Fibroblast of skin of left quadriceps (primary cell): Measurements from ENCODE around the gene NANS.

ENCODE experiments used
- DNase-seq, 2 experiments: peaks; one replicate each; pipeline ENCODE4 v3.0.0-alpha.2; 2013; ENCODE audit warnings: low read depth in 2 of 2

The NANS gene

DNA sequence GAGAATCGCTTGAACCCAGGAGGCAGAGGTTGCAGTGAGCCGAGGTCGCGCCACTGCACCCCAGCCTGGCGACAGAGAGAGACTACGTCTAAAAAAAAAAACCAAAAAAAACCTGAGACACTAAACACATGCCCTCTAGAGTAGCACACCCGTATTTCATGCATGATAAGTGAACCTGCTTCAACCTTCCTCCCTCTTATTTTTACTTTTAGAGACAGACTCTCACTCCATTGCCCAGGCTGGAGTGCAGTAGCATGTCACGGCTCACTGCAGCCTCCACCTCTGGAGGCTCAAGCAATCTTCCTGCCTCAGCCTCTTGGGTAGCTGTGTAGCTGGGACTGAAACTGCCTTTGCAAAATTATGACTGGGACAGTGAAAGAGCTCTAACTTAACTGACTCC, 17.6 kb upstream of the NANS start:
- DNase-seq: no peak

DNA sequence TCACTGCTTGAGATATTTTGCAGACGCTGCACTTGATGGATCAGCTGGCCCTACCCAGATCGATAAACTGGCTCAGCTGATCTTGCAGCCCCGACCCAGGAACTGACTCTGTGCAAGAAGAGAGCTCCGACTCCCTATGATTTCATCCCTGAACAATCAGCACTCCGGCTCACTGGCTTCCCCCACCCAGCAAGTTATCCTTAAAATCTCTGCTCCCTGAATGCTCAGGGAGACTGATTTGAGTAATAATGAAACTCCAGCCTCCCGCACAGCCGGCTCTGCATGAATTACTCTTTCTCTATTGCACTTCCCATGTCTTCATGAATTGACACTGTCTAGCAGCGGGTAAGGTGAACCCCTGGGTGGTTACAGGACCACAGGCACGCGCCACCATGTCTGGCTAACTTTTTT, 16.9 kb upstream of the NANS start:
- no peak for DNase-seq

DNA sequence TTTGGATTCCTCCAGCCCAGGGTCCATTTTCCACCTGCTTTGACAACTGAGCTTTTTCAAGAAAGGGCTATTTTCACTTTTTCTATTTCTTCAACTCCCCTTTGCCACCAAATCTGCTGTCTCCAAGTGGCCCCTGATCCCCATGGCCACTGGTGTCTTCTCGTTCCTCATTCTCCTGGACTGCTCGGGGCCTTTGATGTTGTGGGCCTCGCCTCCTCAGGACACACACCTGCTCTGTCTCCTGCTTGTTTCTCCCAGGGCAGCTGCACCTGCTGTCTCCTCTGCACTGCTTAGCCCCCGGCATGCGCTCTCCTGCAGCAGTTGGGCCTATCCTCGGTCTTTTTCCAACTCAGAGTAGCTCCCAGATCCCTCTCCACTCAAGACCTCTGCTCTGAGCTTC, 16.3 kb upstream of the NANS start:
- no peak for DNase-seq

DNA sequence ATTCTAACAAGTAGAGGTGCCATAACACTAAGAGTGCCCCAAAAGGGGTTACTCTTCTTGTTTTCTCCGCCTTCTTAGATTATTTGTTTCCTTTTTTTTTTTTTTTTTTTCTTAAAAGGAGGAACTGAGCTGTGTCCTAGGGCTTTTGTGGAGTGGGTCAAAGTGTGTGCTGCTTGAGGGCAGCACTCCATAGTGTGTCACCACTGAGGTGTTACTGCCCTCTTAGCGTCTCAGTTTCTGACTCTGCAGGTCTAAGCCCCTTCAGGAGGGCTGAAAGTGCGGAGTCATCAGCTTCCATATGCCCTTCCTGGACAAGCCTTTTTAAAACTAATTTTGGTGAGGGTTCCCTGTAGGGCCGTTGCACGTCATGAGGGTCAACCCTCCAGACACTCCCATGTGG, 12.6 kb upstream of the NANS start:
- no peak for DNase-seq

DNA sequence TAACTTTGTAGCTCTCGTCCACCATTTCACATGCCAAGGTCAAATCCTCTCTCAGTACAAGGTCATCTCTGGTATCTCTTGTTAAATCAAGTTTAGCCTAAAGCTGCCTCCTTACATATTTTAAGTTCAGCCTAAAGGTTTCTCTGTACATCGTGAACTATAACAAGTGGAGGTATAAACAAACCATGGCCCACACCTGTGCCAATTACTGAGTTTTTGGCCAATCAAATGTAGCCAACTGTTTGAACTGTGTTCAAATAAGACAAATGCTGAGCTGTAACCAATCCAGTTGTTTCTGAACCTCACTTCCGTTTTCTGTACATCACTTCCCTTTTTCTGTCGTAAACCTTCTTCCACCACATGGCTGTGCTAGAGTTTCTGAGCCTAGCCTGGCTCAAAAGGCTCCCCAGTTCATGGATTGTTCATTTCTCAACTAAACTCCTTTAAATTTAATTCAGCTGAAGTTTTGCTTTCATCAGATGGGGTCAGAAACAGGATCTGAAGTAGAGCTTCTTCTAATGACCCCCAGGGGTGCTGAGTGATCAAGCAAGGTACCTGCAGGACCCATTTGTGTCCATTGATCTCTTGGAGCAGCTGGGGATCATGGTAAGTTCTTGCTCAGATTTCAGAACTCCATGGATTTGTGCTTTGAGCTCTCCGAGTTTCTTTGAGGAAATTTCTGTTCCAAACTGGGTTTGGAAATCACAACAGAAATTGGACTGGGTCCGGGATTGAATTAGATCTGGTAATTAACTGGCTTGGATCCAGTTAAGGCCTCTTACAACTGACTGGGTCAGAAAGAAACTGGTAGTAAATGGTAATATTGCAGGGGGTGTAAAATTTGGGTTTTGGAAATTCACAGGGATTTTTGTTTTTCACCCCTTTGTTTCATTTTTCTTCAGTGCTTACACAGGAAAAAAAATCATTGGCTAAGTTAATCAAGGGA, 11.0 kb upstream of the NANS start:
- no peak for DNase-seq

DNA sequence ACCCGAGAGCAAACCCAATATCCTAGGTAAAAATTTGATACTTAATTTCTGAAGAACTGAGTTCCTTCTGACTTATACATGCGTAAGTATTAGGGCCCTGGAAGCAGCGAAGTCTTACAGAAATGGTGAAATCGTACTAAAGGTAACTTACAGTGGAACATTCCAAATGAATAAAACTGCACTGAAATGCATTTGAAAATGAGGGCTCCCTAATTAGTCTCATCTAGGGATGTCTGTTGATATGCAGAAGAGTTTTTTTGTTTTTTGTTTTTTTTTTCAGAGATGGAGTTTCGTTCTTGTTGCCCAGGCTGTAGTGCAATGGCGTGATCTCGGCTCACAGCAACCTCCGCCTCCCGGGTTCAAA, 10.4 kb upstream of the NANS start:
- no peak for DNase-seq

DNA sequence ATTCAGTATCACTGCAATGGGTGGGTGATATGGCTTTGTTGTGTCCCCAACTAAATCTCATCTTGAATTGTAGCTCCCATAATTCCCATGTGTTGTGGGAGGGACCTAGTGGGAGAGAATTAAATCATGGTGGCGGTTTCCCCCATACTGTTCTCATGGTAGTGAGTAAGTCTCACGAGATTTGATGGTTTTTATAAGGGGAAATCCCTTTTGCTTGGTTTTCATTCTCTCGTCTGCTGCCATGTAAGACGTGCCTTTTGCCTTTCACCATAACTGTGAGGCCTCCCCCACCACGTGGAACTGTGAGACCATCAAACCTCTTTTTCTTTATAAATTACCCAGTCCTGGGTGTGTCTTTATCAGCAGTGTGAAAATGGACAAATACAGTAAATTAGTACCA, 9.5 kb upstream of the NANS start:
- no peak for DNase-seq

DNA sequence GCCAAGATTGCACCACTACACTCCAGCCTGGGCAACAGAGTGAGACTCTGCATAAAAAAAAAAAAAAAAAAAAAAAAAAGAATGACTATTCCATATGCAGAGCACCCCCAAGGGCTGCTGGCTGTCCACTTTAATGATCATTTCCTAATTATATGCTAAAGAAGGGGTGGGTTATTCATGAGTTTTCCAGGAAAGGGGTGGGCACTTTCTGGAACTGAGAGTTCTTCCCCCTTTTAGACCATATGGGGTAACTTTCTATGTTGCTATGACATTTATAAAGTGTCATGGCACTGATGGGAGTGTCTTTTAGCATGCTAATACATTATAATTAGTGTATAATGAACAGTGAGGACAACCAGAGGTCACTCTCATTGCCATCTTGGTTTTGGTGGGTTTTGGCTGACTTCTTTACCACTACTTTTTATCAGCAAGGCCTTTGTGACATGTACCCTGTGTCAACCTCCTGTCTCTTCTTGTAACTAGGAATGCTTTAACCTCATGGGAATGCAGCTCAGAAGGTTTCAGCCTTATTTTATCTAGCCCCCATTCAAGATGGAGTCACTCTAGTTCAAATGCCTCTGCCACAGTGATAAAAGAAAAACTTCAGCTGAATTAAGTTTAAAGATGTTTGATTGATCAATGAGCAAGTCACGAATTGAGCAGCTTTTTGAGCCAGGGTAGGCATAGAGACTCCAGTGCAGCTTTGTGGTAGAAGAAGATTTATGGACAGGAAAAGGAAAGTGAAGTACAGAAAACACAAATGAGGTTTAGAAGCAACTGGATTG, 7.1 kb upstream of the NANS start:
- no peak for DNase-seq

DNA sequence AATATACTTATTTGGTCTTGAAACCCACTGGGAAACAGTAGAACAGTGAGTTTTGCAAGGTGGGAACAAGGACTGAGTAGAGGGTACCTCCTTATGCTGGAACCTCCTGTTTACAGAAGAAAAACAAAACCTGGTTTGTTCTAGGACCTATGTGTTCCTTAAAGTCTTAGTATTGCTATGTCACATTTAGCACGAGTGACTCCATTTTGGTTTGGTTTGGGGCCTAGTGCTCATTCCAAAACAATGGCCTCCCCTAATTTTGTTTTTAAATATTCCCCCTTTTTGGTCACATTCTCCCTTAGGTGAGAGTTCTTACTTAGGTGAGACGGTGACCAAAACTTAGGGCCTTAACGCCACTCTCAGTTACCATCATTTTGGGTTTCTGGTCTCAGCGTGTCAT, 6.2 kb upstream of the NANS start:
- no peak for DNase-seq

DNA sequence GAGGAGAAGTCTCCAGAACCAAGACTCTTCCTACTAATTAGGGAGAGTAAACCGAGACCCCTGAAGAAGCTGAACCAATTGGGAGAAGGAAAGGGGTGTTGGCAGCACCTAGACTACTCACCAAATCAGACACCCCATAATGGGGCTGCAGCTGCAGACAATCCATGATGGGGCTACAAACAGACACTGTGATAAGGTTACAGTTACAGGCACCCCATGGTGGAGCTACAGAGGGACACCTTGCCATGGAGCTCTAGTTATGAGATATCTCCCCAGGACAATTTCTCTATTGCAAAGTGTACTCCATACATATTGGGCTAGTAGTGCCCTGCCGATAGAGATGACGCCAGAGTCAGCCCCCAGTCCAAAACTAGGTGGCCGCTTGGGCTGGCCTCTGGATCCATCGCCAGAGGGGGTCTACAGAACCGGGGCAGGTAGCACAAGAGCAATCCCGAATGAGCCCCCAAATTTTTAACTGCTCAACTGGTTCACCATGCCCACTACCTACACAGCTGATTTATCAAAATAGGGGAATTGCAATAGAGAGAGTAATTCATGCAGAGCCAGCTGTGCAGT, 2.1 kb upstream of the NANS start:
- no peak for DNase-seq

DNA sequence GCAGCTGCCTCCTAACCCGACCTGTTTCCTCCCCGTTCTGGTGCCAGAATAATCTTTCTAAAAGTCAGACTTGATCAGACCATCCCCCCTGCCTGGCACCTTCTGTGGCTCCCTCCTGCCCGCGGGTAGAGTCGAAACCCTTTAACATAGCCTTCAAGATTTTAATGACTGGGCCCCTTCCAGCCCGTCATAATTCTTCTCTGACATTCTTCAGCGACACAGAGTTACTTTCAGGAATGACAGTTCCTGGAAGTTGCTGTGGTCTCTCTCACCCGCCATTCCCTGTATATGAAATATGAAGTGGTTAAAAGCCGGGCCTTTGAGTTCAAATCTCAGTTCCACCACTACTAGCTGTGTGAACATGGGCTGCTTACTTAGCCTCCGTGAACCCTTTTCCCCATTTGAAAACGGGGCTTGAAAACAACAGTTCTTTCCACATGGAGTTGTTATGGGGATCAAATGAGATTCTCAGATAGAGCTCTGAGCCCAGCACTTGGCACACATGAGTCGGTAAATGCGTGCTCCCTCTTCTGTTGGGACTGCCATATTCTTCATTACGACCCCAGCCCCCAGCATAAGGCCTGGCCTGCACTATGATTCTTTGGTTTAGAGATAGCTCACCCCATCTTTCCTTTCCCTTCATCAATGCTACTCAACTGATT, 737 bp downstream of the NANS start:
- no peak for DNase-seq

DNA sequence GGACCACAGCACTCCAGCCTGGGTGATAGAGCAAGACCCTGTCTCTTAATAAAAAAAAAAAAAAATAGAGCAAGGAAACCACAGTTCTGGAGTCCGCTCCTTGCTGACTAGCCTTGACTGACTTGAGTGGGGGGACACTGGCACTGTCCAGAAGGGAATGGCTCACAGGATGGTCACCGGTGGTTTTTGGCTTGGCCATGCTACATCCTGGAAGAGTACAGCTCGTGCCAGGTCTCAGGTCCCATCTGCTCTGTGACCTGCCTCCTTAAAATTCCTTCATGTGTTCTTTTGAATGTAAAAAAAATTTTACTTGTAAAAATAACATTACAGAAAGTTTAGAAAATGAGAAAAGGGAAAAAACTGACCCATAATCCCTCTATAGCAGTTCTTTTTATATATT, 5.6 kb downstream of the NANS start:
- no peak for DNase-seq

DNA sequence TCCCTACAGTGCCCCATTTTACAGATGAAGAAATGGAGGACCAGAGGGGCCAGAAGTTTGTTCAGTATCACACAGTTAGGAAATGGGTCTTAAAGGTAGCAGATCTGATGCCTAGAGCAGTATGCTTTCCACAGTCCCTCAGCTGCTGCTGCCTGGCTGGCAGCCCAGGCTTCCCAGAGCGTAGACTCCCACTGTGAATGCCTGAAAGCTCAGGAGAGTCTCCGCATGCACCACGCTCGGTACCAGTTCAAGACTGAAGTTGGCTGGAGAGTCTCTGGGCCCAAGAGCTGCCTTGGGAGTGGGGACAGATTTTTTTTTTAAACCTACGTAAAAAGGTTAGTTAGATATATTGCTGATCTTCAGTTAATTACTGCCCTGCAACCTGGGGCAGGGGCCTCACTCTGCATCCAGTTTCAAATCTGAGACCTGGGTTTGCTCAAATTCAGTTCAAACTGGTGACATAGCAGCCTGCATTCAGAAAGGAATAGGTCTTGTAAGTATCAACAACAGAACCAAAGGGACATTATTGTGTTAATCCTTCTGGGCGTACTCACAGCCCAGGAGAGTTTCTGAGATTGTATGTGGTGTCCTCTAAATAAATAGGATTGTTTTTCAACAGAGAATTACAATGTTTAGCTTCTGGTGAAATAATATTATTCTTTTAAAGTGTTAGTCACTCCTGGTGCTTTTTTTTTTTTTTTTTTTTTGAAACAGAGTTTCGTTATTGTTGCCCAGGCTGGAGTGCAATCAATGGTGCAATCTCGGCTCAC, 8.3 kb downstream of the NANS start:
- DNase-seq: no peak

DNA sequence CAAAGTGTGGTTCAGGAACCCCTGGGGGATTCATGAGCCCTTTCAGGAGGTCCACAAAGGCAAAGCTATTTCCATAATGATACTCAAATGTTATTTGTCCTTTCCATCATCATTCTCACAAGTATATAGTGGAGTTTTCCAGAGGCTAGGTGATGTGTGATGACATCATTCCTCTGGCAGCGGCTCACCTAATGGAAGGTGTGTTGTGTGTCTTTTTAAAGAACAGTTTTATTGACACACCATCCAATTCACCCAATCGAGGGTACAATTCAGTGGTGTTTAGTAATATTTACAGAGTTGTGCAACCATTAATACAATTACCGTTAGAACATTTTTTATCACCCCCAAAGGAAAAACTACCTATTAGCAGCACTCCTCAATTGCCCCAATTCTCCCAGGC, 9.7 kb downstream of the NANS start:
- DNase-seq: no peak

DNA sequence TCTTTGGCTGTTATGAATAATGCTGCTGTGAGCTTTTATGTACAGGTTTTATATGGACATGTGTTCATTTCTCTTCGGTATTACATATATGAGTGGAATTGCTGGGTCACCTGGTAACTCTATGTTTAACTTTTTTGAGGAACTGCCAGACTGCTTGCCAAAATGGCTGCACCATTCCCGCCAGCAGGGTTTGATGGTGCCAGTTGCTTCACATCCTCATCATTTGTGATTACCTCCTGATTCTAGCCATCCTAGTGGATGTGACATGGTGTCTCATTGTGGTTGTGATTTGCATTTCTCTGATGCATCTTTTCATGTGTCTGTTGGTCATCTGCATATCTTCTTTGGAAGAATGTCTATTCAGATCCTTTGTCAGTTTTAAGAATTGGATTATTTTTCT, 10.7 kb downstream of the NANS start:
- no peak for DNase-seq

DNA sequence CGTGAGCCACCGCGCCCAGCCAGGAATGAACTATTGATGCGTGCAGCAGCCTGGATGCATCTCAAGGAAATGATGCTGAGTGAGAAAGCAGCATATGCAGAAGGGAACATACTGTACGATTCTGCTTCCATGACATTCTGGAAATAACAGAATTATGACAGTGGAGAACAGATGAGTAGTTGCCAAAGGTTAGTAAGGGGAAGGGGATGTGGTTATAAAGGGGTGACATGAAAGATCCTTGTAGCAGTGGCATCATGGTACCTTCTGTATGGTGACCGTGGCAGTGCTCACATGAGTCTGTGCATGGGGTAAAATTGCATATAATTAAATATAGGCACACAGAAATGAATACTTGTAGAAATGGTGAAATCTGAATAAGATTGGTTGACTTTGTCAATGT, 13.0 kb downstream of the NANS start:
- no peak for DNase-seq

DNA sequence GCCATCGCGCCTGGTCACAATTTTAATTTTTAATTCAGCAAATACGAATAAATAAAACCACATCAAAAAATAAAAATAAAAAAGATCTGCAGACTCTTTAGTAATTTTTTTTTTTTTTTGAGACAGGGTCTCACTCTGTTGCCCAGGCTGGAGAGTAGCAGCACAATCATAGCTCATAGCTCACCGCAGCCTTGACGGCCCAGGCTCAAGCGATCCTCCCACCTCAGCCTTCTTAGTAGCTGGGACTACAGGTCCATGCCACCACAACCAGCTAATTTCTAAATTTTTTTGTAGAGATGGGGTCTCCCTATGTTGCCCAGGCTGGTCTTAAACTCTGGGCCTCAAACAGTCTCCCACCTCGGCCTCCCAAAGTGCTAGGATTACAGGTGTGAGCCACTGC, 14.2 kb downstream of the NANS start:
- no peak for DNase-seq

DNA sequence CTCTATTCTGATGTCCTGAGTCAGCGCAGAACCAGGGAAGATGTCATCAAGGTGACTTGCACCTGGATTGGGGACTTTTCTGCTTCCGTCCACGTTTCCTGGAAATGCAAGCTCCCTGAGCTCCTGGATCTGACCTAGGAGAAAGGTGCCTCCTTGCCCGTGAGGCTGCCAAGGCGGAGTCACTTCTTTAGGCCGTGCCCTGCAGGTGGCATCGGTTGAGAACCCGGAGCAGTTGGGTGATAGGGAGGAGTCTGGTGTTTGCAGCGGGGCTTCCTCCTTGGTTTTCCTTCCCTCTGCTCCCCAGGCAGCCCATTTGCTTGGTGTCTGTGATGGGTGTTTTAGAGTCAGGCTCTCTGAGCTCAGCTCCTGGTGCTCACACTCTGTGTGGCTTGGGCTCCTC, 15.2 kb downstream of the NANS start:
- DNase-seq: no peak

DNA sequence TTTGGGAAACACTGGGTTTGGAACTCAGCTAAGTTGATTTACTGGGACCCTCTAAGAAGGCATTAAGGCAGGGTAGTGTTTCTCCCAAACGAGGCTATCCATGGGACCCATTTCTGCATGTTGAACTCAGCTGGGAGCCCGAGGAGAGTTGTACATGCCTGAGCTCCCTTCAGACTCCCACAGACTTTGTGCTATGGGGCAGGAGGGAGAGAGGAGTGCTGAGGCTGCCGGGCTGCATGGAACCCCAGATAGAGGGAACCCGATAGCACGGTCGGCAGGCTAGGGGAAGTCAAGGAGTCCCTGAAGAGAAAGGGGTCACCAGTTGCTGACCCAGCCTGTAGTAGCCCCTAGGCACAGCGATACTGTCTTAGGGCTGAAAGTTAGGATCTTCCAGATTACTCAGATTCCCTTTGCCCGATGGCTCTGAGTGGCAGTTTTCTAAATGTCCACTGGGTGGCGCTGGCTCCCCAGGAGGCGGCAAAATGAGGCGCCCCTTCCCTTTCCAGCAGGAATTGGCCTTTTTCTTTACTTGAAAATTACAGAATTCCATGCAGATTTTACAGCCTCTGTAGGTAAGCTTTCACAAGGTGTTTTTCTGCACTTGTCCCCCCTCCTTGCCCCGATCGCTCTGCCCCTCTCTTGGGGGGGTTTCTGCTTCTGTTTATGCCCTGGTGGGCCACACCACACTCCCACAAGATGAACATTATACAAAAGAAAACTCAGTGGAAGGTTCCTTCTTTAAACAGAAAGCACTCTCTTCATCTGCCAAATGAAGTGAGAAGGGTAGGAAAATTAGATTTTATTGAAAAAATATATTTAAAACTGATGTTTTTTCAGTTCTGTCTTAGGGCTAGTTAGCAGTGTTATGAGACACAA, 17.8 kb downstream of the NANS start:
- DNase-seq: no peak

DNA sequence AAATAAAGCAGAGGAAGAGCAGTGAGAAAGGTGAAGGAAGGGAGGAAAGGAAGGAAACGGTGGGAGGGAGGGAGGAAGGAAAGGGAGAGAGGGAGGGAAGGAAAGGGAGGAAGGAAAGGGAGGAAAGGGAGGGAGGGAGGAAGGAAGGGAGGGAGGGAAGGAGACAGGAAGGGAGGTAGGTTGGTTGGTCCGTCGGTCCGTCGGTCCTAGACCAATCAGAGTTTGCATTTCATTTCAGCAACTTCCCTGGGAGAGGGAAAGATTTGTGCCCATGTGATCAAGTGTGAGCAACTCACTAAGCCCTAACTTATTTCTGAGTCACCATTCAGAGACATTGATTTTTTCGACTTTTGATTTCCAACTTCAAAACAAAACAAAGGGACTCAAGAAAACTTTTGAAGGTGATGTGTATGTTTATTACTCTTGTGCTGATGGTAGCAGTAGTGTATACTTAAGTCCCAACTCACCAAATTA, 18.8 kb downstream of the NANS start:
- DNase-seq: no peak
